GM12872 (cell line): ENCODE measurements around the gene CD300LG.

Experiments used
- TF ChIP-seq, protein P1 (sequence below): IDR thresholded peaks from 3 replicates; pipeline ENCODE4 v1.5.1; 2011; ENCODE audit warnings: low read depth, mild to moderate bottlenecking, low read length, moderate library complexity; ENCODE audit not compliant: insufficient read depth

The CD300LG gene

DNA sequence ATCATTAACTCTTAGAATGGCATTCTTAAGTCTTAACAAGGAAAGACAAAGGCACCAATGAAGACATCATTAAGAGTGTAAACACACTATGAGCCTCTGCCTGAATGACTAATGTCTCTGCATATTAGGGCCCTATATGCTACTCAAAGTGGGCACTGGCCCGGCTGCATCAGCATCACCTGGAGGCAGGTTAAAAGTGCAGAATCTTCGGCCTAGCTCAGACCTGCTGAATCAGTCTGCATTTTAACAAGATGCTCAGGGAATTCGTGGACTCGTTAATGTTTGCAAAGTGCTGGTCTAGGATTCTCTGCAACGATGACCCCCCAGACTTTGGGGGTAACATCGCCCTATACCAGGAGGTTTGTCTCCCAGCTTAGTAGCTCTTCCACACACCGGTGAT, 20.8 kb upstream of the CD300LG start:
- TF ChIP-seq, protein P1, sequence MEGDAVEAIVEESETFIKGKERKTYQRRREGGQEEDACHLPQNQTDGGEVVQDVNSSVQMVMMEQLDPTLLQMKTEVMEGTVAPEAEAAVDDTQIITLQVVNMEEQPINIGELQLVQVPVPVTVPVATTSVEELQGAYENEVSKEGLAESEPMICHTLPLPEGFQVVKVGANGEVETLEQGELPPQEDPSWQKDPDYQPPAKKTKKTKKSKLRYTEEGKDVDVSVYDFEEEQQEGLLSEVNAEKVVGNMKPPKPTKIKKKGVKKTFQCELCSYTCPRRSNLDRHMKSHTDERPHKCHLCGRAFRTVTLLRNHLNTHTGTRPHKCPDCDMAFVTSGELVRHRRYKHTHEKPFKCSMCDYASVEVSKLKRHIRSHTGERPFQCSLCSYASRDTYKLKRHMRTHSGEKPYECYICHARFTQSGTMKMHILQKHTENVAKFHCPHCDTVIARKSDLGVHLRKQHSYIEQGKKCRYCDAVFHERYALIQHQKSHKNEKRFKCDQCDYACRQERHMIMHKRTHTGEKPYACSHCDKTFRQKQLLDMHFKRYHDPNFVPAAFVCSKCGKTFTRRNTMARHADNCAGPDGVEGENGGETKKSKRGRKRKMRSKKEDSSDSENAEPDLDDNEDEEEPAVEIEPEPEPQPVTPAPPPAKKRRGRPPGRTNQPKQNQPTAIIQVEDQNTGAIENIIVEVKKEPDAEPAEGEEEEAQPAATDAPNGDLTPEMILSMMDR = no peak

DNA sequence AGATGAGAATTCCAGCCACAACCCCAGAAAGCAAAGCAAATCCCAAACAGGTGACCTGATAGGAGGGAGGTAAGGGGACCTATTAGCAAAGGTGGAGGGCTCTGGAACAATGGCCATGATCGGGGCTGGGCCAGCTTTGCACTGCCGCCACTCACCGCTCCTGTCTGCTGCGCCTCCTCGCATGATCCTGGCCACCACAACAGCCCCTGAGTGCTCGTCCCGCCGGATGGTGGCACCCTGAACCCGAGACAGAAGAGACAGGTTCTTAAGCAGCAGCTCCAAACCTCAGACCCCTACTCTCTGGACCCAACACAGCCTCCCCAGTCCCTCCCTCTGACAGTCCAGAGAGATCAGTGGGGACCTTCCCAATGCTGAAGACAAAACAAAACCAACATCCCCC, 19.4 kb upstream of the CD300LG start:
- TF ChIP-seq, protein P1 = no peak

DNA sequence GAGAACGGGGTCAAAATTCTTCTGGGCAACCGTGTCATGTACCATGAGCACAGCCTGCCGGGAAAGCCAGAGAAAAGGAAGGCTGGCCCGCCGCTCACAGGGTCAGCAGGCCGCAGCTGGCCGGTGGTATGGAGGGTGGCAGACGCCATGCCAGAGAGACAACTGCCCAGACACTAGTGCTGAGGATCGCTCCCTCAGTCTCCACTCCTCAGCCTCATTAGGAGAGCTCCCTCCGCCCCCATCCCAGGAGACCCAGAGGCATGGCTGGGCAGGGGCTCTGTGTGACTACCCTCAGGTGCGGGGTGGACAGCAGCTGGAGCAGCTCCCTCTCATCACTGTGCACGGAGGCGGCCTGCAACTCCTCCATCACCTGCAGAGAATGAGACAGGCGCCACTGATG, 17.2 kb upstream of the CD300LG start:
- TF ChIP-seq, protein P1 = no peak

DNA sequence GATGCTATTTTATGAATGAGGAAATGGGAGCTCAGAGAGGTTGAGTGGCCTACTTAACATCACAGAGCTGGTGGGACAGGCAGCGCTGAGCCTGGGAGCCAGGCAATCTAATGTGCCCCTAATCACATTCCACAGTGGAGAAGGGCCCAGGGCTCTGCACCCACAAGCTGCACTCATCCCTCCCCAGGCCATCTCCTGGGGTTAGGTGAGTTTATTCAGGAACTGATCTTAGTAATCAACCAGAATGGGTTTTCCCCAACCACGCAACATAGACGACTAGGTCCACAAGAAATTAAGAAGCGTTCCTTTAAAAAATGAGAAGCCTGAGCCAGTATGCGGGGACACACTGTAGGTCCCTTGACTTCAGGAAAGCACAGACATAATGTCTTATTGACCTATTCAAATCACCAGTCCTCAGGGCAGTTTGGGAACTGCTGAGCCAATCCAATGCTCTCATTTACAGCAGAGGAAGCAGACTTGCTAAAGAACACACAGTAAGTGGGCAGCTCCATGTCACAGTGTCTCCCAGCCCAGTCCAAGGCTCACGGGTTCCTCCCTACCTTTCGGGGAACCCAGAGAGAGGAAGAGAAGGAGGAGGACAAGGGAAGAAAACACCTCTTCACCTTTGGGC, 16.4 kb upstream of the CD300LG start:
- TF ChIP-seq, protein P1 = no peak

DNA sequence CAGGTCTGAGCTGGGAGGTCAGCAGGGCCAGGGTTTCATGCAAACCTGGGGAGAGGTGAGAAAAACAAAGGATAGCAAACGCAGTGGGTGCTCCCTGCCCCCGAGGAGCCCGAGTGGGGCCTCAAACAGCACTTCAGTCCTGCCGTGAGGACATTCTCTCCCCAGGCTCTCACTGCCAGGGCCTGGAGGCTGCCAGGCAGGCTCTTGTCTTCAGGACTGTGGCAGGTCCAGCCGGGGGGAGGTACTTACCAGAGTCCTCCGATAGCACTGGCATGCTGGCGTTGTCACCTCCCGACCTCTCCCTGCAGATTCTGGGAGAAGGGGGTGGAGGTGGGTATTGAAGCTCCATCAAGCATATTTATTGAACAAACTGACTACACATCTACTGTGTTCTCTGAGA, 15.3 kb upstream of the CD300LG start:
- TF ChIP-seq, protein P1 = no peak

DNA sequence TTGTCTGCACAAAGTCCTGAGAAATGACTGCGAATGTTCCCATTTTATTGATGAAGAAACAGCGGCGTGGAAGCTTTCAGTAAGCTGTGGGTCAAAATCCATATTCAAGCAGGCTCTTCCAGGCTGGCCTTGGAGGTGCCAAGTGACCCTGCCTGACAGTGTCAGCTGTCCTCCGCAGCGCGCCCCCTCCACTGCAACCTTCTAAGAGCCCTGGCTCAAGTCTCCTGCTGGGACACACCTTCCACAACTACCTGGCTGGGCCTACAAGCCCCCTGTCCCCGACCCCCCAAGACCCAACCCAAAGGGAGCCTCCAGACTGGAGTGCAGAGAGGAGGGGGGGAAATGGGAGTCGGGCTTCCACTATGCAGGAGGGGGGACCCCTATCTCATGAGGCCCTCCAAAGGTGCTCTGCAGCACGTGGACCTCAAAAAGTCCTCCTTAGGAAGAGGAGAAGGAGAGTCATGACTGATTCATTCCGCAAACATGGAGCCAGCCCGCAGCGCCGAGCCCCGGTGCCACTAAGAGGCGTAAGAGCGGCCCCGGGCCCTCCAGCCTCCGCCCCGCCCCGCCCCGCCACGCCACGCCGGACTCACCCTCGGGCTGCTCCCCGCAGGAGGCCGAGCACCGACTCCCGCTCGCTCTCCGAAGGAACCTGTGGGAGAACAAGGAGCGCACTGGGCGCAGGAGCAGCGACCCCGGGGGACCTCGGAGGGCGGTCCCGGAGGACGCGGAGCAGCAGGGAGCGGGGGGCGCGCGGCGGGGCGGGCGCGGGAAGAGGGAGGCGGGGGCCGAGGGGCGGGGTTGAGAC, 14.6 kb upstream of the CD300LG start:
- TF ChIP-seq, protein P1 = no peak

DNA sequence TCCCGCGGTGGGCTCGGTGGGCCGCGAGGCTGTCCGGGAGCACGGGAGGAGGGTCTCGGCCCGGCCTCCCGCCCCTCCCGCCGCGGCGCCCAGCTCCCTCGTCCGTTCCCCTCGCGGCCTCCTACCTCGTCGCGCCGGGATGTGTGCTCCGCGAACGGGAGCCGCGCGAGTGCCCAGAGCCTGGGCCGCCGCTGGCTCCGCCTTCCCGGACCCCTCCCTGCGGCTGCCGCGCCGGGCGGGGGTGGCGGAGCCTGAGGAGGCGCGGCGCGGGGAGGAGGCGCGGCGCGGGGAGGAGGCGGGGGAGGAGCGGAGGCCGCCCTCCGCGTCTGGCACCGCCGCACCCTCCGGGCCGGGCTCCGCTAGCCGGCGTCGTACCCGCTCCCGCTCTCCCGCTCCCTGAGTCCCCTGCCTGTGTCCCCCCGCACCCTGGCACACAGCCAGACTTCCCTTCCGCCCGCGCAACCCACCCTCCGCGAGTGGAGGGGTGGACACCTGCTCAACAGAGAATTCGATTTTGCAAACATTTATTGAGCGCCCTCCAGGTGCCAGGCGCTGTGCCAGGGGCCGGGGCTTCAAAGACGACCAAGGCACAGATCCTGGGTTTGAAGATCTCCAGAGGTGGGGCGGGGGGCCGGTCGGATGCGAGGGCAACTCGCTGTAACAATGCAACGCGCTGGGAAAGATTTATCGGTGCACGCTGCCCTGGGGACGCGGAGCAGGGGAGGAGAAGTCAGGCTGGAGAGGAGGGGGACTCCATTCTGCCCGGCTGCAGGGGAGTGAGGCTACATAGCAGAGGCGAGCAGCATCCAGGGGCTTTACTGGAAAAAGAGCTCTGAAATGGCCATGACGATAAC, 13.8 kb upstream of the CD300LG start, which contains the start of gene MPP3:
TSS of gene MPP3 (minus strand) at position 171 of the 854 bp plus-strand sequence. CDS start 1,240 bp downstream, outside the sequence.
- TF ChIP-seq, protein P1 = no peak
